OCI-LY3 (cell line): ENCODE data around the gene SPECC1L.

Experiments
- EZH2phosphoT487 ChIP-seq: fragments of 200-600 bp; shearing (Covaris generic); IDR thresholded peaks from 2 replicates; pipeline ENCODE4 v1.6.1; 2018; ENCODE audit warnings: antibody characterized with exemption, mixed run types, low read depth
- TF ChIP-seq, protein P1 (sequence below): fragments of 200-600, 300-600 bp; sonication (generic); IDR thresholded peaks from 2 replicates; pipeline ENCODE4 v1.5.1; 2014; ENCODE audit warnings: antibody characterized with exemption, low read length, low read depth

DNA sequence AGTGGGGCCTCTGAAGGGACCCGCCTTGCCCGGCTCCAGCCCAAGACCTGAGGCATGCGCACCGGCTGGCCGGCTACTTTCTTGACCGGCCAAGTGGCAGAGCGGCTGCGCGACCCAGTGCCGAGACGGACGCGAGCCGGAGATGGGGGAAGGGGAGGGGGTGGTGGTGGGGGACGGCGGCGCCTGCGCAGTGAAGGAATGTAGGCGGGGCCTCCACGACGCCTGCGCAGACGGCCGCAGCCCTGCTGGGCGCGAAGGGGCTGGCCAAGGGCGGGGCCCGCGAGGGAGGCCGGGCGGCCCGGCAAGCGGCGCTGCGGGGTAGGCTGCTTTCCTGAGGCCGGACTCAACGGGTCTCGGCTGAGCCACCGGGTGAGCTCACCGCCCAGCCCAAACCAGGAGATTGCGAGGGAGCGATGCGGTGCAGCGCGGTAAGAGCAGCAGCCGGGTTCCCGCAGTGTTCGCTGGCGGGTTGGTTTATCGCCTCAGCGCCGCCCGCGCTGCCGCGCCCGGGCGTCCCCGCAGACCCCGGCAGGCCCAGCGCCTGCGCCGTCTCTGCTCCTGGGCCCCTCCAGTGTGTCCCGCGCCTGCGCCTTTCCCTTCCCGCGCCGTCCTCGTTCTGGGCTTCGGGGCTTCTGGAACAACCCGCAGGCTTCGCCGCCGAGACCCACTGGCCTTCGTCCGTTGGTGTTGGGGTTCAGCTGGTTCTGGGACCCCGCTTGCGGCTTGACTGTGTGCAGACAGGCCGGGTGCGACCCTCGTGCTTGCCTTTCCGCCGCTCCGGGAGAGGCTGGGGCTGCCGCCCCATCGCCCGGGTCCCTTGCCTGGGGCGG, at the start of gene SPECC1L:
- TF ChIP-seq, protein P1, sequence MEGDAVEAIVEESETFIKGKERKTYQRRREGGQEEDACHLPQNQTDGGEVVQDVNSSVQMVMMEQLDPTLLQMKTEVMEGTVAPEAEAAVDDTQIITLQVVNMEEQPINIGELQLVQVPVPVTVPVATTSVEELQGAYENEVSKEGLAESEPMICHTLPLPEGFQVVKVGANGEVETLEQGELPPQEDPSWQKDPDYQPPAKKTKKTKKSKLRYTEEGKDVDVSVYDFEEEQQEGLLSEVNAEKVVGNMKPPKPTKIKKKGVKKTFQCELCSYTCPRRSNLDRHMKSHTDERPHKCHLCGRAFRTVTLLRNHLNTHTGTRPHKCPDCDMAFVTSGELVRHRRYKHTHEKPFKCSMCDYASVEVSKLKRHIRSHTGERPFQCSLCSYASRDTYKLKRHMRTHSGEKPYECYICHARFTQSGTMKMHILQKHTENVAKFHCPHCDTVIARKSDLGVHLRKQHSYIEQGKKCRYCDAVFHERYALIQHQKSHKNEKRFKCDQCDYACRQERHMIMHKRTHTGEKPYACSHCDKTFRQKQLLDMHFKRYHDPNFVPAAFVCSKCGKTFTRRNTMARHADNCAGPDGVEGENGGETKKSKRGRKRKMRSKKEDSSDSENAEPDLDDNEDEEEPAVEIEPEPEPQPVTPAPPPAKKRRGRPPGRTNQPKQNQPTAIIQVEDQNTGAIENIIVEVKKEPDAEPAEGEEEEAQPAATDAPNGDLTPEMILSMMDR, result 0 out of 2 replicates have a peak, but pooled peaks have one; percentile 11
- no peak for TF ChIP-seq EZH2phosphoT487
